ENCODE results near the gene EXOSC5. TPM values are rescaled to one million over a fixed set of nuclear protein-coding genes. Genes with fewer than 3 reads are reported as not detected.

The EXOSC5 gene
- total and polyA plus RNA-seq, 9 of the 15 experiments (the other 6 are each of a cell fraction or from before 2014, with no cell fraction given): 10.9 to 75.5 (median 37.8) TPM

- no peak for TF ChIP-seq ZBTB33 (CRISPR knock-in tag; IDR thresholded peaks at IDR 0.05)
- TF ChIP-seq ESRRA (IDR thresholded peaks at IDR 0.05; ENCODE audit: borderline replicate concordance, low read depth): 0 out of 2 replicates have a peak, but pooled peaks have one; percentile 29
- no peak for TF ChIP-seq BRD4 (IDR thresholded peaks at IDR 0.05)
- no peak for TF ChIP-seq E2F8 (IDR thresholded peaks at IDR 0.05; ENCODE audit: low read depth, partially characterized antibody)
- no peak for TF ChIP-seq ZNF165 (CRISPR knock-in tag; IDR thresholded peaks at IDR 0.05; ENCODE audit: borderline replicate concordance)
- TF ChIP-seq ETV6 (IDR thresholded peaks at IDR 0.05; ENCODE audit: borderline replicate concordance in 1 of 2, low read depth in 2 of 2, low read length in 1 of 2): no peak
- no peak for TF ChIP-seq ETV6 (CRISPR knock-in tag; IDR thresholded peaks at IDR 0.05; ENCODE audit: borderline replicate concordance)
- TF ChIP-seq HDAC1 (IDR thresholded peaks at IDR 0.05): peak; percentile 44 to 98; a peak in 3 of 4 replicates
- no peak for TF ChIP-seq ZFPM2 (CRISPR knock-in tag; IDR thresholded peaks at IDR 0.05)
- peak; percentile 61; the same call in 1 of the 2 replicates for TF ChIP-seq NFRKB (IDR thresholded peaks at IDR 0.05; ENCODE audit: low read depth)
- TF ChIP-seq NFATC3 (IDR thresholded peaks at IDR 0.05): no peak
- TF ChIP-seq HDGF (IDR thresholded peaks at IDR 0.05): no peak
- TF ChIP-seq NCOA2 (IDR thresholded peaks at IDR 0.05; ENCODE audit: partially characterized antibody in 2 of 2): no peak
- TF ChIP-seq ZBED1 (IDR thresholded peaks at IDR 0.05): no peak
- no peak for TF ChIP-seq ZC3H11A (IDR thresholded peaks at IDR 0.05; ENCODE audit: low read depth, low read length)
- TF ChIP-seq PHB2 (IDR thresholded peaks at IDR 0.05; ENCODE audit: low read depth): peak; percentile 39; the same call in 1 of the 2 replicates
- no peak for TF ChIP-seq ZNF23 (CRISPR knock-in tag; IDR thresholded peaks at IDR 0.05)
- no peak for TF ChIP-seq ZKSCAN1 (IDR thresholded peaks at IDR 0.05; ENCODE audit: low read depth, low read length)
- no peak; the same call in 1 of the 2 replicates for TF ChIP-seq ZNF592 (IDR thresholded peaks at IDR 0.05)
- TF ChIP-seq RBM34 (IDR thresholded peaks at IDR 0.05; ENCODE audit: borderline replicate concordance, insufficient read depth, low read length): no peak
- peak; percentile 50 for TF ChIP-seq NCOR1 (IDR thresholded peaks at IDR 0.05)
Measured at GRCh38 chr19:41350735-41351338, 46.3 kb downstream of the EXOSC5 start (continued).
